Fibroblast of pulmonary artery (primary cell): ENCODE results near the gene TMEM114.

Experiments used
- DNase-seq: peaks from one replicate; pipeline ENCODE4 v3.0.0-alpha.2; 2010; ENCODE audit warnings: low read depth
- H3K4me3 ChIP-seq: replicated peaks from 2 replicates; pipeline ENCODE4 v1.5.1; 2011; ENCODE audit warnings: low read depth, mild to moderate bottlenecking, control low read depth, low read length, moderate library complexity
- CTCF ChIP-seq: IDR thresholded peaks from 2 replicates; pipeline ENCODE4 v1.5.1; 2011; ENCODE audit warnings: mild to moderate bottlenecking, control low read depth, low read length, inconsistent platforms; ENCODE audit errors: missing control alignments

The TMEM114 gene

GRCh38 chr16:8611122-8611521 lies 20.8 kb upstream of the TMEM114 start:
- DNase-seq = no peak
- H3K4me3 ChIP-seq = no peak overlapping the region
- TF ChIP-seq CTCF = no peak

- TF ChIP-seq CTCF = no peak
- H3K4me3 ChIP-seq = no peak overlapping the region
Measured at GRCh38 chr16:8607214-8607613, 16.9 kb upstream of the TMEM114 start.

GRCh38 chr16:8605554-8605953 lies 15.2 kb upstream of the TMEM114 start:
- TF ChIP-seq CTCF = no peak
- DNase-seq = no peak
- no peak overlapping the region for H3K4me3 ChIP-seq

More at GRCh38 chr16:8607214-8607613, 16.9 kb upstream of the TMEM114 start:
- no peak for DNase-seq

GRCh38 chr16:8600144-8600775 lies 9.9 kb upstream of the TMEM114 start:
- no peak for TF ChIP-seq CTCF
- no peak for DNase-seq
- H3K4me3 ChIP-seq = no peak overlapping the region

- TF ChIP-seq CTCF = no peak
- DNase-seq = no peak
- H3K4me3 ChIP-seq = no peak overlapping the region
Measured at GRCh38 chr16:8596581-8596980, 6.3 kb upstream of the TMEM114 start.

- no peak overlapping the region for H3K4me3 ChIP-seq
- TF ChIP-seq CTCF = no peak
- no peak for DNase-seq
Measured at GRCh38 chr16:8595783-8596182, 5.5 kb upstream of the TMEM114 start.

- TF ChIP-seq CTCF = no peak
- H3K4me3 ChIP-seq = no peak overlapping the region
- no peak for DNase-seq
Measured at GRCh38 chr16:8594149-8594666, 3.9 kb upstream of the TMEM114 start.
